GM23338 (cell line): ENCODE data around the gene ADIRF. TPM values are rescaled to one million over a fixed set of nuclear protein-coding genes. Genes with fewer than 3 reads are reported as not detected.

Source experiments
- ATAC-seq: fragments of 200-7000 bp; cut with Tn5 transposase; 3 replicates; pipeline ENCODE4 v1.9.1; 2020
- DNase-seq: peaks from one replicate; pipeline ENCODE4 v3.0.0-alpha.2; 2015; ENCODE audit warnings: low spot score
- H2AFZ ChIP-seq: fragments of 200-600 bp; sonication (generic); 2 replicates; pipeline ENCODE4 v1.8.0; 2016; ENCODE audit warnings: antibody characterized with exemption, mild to moderate bottlenecking, moderate library complexity
- H3F3A ChIP-seq: fragments of 200-600 bp; sonication (generic); replicated peaks from 2 replicates; pipeline ENCODE4 v1.8.0; 2017; ENCODE audit warnings: antibody characterized with exemption, mixed run types, low read depth
- H3K27ac ChIP-seq: fragments of 200-600 bp; sonication (generic); 2 replicates; pipeline ENCODE4 v1.6.1; 2016; ENCODE audit warnings: low read depth
- H3K27me3 ChIP-seq: fragments of 200-600 bp; sonication (generic); 2 replicates; pipeline ENCODE4 v1.8.0; 2016; ENCODE audit warnings: mild to moderate bottlenecking, mixed run types, moderate library complexity; ENCODE audit not compliant: insufficient read depth
- H3K36me3 ChIP-seq: fragments of 200-600 bp; sonication (generic); 2 replicates; pipeline ENCODE4 v1.8.0; 2016; ENCODE audit warnings: mild to moderate bottlenecking; ENCODE audit not compliant: insufficient read depth
- H3K4me1 ChIP-seq: fragments of 200-600 bp; sonication (generic); 2 replicates; pipeline ENCODE4 v1.8.0; 2016; ENCODE audit warnings: mild to moderate bottlenecking, moderate library complexity; ENCODE audit not compliant: insufficient read depth
- H3K4me2 ChIP-seq: fragments of 200-600 bp; sonication (generic); 2 replicates; pipeline ENCODE4 v1.7.1; 2017; ENCODE audit warnings: mixed run types
- H3K4me3 ChIP-seq: fragments of 200-600 bp; sonication (generic); 2 replicates; pipeline ENCODE4 v1.6.1; 2016; ENCODE audit warnings: mixed run types
- H3K79me2 ChIP-seq: fragments of 200-600 bp; sonication (generic); replicated peaks from 2 replicates; pipeline ENCODE4 v1.8.0; 2017; ENCODE audit warnings: mild to moderate bottlenecking; ENCODE audit not compliant: insufficient read depth
- H3K9me2 ChIP-seq: fragments of 200-600 bp; sonication (generic); 2 replicates; pipeline ENCODE4 v1.8.0; 2017; ENCODE audit not compliant: insufficient read depth
- H4K20me1 ChIP-seq: fragments of 200-600 bp; sonication (generic); replicated peaks from 2 replicates; pipeline ENCODE4 v1.8.0; 2017; ENCODE audit warnings: mild to moderate bottlenecking; ENCODE audit not compliant: insufficient read depth
- H3K27ac Mint-ChIP-seq: 2 replicates; pipeline ENCODE4 v1.8.0; 2020; ENCODE audit warnings: inconsistent platforms, mild to moderate bottlenecking, moderate library complexity, mixed read lengths
- H3K27me3 Mint-ChIP-seq: 3 replicates; pipeline ENCODE4 v1.8.0; 2022; ENCODE audit warnings: low read depth, mild to moderate bottlenecking, moderate library complexity, mixed read lengths, inconsistent platforms; ENCODE audit not compliant: insufficient read depth, poor library complexity
- H3K36me3 Mint-ChIP-seq: 3 replicates; pipeline ENCODE4 v1.8.0; 2021; ENCODE audit warnings: low read depth, mild to moderate bottlenecking, inconsistent platforms, moderate library complexity, mixed read lengths
- H3K4me1 Mint-ChIP-seq: 3 replicates; pipeline ENCODE4 v1.8.0; 2020; ENCODE audit warnings: mild to moderate bottlenecking, inconsistent platforms, mixed read lengths
- H3K4me3 Mint-ChIP-seq: 3 replicates; pipeline ENCODE4 v1.8.0; 2021; ENCODE audit warnings: moderate library complexity, mild to moderate bottlenecking, inconsistent platforms, mixed read lengths
- H3K9me3 Mint-ChIP-seq: 3 replicates; pipeline ENCODE4 v1.8.0; 2020; ENCODE audit warnings: moderate library complexity, mild to moderate bottlenecking, inconsistent platforms, mixed read lengths
- CREB1 ChIP-seq: fragments of 250-450 bp; sonication (Bioruptor Pico); IDR thresholded peaks from 2 replicates; pipeline ENCODE4 v1.5.0; 2020; ENCODE audit warnings: low read depth, mild to moderate bottlenecking, moderate library complexity
- EZH2 ChIP-seq: fragments of 200-600 bp; sonication (generic); IDR thresholded peaks from one replicate; pipeline ENCODE4 v1.8.0; 2017; ENCODE audit warnings: antibody characterized with exemption, mild to moderate bottlenecking, low read depth; ENCODE audit not compliant: unreplicated experiment
- EZH2phosphoT487 ChIP-seq: fragments of 200-600 bp; sonication (generic); IDR thresholded peaks from one replicate; pipeline ENCODE4 v1.8.1; 2018; ENCODE audit warnings: antibody characterized with exemption; ENCODE audit not compliant: unreplicated experiment
- POLR2AphosphoS5 ChIP-seq: IDR thresholded peaks from 2 replicates; pipeline ENCODE4 v1.6.1; 2016; ENCODE audit warnings: antibody characterized with exemption, low read depth
- ZNF114 ChIP-seq: fragments of 250-450 bp; sonication (Bioruptor Pico); IDR thresholded peaks from 2 replicates; pipeline ENCODE4 v1.5.0; 2020; ENCODE audit warnings: mild to moderate bottlenecking, moderate library complexity
- polyA plus RNA-seq: library from polyadenylated mRNA; unstranded; fragments of >200 nt; fragmentation: Nextera tagmentation; extraction: Ambion mirVana; gene quantifications from 2 replicates; pipeline ENCODE4 v1.2.1, GENCODE V29; 2016
- total RNA-seq: library from RNA; depleted of rRNA; stranded (reverse); fragments of >200 nt; shearing (Covaris generic); gene quantifications from 2 replicates; pipeline ENCODE4 v1.2.3, GENCODE V29; 2014
- TF ChIP-seq, protein P1 (sequence below): IDR thresholded peaks from 2 replicates; pipeline ENCODE4 v1.6.1; 2016; ENCODE audit warnings: antibody characterized with exemption
- TF ChIP-seq, protein P2 (sequence below), 2 experiments: fragments of 200-600 bp in 1 of 2; sonication (generic) in 1 of 2; conservative IDR thresholded peaks; 2 replicates each; pipeline versions ENCODE4 v1.5.1 to v1.6.1; 2016 to 2017; ENCODE audit warnings: antibody characterized with exemption in 2 of 2, low read depth in 2 of 2, mild to moderate bottlenecking in 2 of 2, moderate library complexity in 1 of 2
- TF ChIP-seq, protein P3 (sequence below): fragments of 250-450 bp; sonication (Bioruptor Pico); IDR thresholded peaks from 2 replicates; pipeline ENCODE4 v1.5.0; 2020; ENCODE audit warnings: mild to moderate bottlenecking, moderate library complexity

Gene ADIRF
- total and polyA plus RNA-seq, 2 experiments from 2014 or later = 1.7 TPM; not detected in 1

DNA sequence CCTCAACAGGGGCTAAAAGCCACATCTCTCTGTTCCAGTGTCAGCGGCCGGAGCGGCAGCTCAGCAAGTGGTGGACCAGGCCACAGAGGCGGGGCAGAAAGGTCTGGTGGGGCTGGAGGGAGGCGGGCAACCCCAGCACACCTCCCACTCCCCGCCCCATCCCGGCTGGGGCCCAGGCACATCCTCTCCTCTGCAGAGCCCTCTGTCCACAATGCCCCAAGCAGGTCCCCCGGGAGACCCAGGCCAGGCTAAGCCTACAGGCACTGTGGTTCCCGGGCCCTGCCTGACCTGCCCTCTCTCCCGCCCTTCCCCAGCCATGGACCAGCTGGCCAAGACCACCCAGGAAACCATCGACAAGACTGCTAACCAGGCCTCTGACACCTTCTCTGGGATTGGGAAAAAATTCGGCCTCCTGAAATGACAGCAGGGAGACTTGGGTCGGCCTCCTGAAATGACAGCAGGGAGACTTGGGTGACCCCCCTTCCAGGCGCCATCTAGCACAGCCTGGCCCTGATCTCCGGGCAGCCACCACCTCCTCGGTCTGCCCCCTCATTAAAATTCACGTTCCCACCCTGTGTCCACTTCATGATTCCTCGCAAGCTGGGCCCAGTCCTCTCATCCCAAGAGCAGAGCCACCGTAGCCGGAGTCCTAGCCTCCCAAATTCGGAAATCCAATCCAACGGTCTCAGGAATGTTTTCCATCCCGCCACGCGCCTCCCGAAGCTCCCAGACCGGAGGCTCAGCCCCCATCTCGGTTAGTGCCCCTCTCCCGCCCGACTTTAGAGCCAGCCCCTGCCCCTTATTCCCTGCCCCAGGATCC, 2.1 kb downstream of the ADIRF start:
- TF ChIP-seq CREB1 (CRISPR knock-in tag) (no peak), POLR2AphosphoS5 (0 out of 2 replicates have a peak, but pooled peaks have one; percentile 23), EZH2 (no peak), ZNF114 (CRISPR knock-in tag) (no peak)
- TF ChIP-seq, protein P1, sequence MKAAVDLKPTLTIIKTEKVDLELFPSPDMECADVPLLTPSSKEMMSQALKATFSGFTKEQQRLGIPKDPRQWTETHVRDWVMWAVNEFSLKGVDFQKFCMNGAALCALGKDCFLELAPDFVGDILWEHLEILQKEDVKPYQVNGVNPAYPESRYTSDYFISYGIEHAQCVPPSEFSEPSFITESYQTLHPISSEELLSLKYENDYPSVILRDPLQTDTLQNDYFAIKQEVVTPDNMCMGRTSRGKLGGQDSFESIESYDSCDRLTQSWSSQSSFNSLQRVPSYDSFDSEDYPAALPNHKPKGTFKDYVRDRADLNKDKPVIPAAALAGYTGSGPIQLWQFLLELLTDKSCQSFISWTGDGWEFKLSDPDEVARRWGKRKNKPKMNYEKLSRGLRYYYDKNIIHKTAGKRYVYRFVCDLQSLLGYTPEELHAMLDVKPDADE = no peak
- H2AFZ ChIP-seq = peak overlapping the region; percentile 91
- H3K4me1 ChIP-seq = peaks cover 33% of the 10 kb centered on the region
- peaks cover 3% of the 10 kb centered on the region; the same call in 1 of the 3 replicates for H3K9me3 Mint-ChIP-seq
- H3K36me3 Mint-ChIP-seq = peaks cover 4% of the 10 kb centered on the region; the same call in 2 of the 3 replicates
- peak overlapping the region; percentile 67 for H3K4me3 ChIP-seq
- H3K27me3 ChIP-seq = peaks cover 68% of the 10 kb centered on the region
- H3K27ac Mint-ChIP-seq = no peak overlapping the region
- peak; percentile 15 for ATAC-seq
- H3K4me1 Mint-ChIP-seq = peaks cover 54% of the 10 kb centered on the region
- H4K20me1 ChIP-seq = no peaks in the 10 kb centered on the region
- peak; percentile 48 for DNase-seq
- peak overlapping the region; percentile 71 for H3K4me3 Mint-ChIP-seq
- peak overlapping the region; percentile 91 for H3K4me2 ChIP-seq
- no peak overlapping the region for H3K27ac ChIP-seq
- H3K79me2 ChIP-seq = no peaks in the 10 kb centered on the region
- H3F3A ChIP-seq = peaks cover 7% of the 10 kb centered on the region; the same call in 1 of the 2 replicates
- H3K9me2 ChIP-seq = no peaks in the 10 kb centered on the region
- peaks cover 52% of the 10 kb centered on the region for H3K27me3 Mint-ChIP-seq
- H3K36me3 ChIP-seq = no peaks in the 10 kb centered on the region

DNA sequence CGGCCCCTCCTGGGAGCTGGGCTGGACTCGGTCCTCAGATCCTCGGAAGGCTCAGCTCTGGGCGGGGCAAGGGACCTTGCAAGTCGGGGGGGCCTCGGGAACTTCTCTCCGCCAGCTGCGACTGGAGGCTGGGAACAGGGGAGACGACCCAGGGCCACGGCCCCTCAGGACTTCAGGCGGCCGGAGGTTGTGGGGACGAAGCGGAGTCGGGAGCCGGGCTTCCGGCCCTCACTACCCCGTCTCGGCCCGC, 2.6 kb downstream of the ADIRF start:
- TF ChIP-seq EZH2phosphoT487 (no peak), EZH2 (no peak)
- TF ChIP-seq, protein P1 = no peak
- TF ChIP-seq, protein P2, sequence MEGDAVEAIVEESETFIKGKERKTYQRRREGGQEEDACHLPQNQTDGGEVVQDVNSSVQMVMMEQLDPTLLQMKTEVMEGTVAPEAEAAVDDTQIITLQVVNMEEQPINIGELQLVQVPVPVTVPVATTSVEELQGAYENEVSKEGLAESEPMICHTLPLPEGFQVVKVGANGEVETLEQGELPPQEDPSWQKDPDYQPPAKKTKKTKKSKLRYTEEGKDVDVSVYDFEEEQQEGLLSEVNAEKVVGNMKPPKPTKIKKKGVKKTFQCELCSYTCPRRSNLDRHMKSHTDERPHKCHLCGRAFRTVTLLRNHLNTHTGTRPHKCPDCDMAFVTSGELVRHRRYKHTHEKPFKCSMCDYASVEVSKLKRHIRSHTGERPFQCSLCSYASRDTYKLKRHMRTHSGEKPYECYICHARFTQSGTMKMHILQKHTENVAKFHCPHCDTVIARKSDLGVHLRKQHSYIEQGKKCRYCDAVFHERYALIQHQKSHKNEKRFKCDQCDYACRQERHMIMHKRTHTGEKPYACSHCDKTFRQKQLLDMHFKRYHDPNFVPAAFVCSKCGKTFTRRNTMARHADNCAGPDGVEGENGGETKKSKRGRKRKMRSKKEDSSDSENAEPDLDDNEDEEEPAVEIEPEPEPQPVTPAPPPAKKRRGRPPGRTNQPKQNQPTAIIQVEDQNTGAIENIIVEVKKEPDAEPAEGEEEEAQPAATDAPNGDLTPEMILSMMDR (conservative IDR thresholded peaks at IDR 0.05; ENCODE audit: low read depth in 2 of 2) = no peak
- TF ChIP-seq, protein P3, sequence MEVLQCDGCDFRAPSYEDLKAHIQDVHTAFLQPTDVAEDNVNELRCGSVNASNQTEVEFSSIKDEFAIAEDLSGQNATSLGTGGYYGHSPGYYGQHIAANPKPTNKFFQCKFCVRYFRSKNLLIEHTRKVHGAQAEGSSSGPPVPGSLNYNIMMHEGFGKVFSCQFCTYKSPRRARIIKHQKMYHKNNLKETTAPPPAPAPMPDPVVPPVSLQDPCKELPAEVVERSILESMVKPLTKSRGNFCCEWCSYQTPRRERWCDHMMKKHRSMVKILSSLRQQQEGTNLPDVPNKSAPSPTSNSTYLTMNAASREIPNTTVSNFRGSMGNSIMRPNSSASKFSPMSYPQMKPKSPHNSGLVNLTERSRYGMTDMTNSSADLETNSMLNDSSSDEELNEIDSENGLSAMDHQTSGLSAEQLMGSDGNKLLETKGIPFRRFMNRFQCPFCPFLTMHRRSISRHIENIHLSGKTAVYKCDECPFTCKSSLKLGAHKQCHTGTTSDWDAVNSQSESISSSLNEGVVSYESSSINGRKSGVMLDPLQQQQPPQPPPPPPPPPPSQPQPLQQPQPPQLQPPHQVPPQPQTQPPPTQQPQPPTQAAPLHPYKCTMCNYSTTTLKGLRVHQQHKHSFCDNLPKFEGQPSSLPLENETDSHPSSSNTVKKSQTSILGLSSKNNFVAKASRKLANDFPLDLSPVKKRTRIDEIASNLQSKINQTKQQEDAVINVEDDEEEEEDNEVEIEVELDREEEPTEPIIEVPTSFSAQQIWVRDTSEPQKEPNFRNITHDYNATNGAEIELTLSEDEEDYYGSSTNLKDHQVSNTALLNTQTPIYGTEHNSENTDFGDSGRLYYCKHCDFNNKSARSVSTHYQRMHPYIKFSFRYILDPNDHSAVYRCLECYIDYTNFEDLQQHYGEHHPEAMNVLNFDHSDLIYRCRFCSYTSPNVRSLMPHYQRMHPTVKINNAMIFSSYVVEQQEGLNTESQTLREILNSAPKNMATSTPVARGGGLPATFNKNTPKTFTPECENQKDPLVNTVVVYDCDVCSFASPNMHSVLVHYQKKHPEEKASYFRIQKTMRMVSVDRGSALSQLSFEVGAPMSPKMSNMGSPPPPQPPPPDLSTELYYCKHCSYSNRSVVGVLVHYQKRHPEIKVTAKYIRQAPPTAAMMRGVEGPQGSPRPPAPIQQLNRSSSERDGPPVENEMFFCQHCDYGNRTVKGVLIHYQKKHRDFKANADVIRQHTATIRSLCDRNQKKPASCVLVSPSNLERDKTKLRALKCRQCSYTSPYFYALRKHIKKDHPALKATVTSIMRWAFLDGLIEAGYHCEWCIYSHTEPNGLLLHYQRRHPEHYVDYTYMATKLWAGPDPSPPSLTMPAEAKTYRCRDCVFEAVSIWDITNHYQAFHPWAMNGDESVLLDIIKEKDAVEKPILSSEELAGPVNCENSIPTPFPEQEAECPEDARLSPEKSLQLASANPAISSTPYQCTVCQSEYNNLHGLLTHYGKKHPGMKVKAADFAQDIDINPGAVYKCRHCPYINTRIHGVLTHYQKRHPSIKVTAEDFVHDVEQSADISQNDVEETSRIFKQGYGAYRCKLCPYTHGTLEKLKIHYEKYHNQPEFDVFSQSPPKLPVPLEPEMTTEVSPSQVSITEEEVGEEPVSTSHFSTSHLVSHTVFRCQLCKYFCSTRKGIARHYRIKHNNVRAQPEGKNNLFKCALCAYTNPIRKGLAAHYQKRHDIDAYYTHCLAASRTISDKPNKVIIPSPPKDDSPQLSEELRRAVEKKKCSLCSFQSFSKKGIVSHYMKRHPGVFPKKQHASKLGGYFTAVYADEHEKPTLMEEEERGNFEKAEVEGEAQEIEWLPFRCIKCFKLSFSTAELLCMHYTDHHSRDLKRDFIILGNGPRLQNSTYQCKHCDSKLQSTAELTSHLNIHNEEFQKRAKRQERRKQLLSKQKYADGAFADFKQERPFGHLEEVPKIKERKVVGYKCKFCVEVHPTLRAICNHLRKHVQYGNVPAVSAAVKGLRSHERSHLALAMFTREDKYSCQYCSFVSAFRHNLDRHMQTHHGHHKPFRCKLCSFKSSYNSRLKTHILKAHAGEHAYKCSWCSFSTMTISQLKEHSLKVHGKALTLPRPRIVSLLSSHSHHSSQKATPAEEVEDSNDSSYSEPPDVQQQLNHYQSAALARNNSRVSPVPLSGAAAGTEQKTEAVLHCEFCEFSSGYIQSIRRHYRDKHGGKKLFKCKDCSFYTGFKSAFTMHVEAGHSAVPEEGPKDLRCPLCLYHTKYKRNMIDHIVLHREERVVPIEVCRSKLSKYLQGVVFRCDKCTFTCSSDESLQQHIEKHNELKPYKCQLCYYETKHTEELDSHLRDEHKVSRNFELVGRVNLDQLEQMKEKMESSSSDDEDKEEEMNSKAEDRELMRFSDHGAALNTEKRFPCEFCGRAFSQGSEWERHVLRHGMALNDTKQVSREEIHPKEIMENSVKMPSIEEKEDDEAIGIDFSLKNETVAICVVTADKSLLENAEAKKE (CRISPR knock-in tag) = no peak
- ATAC-seq (peak; percentile 15), DNase-seq (peak; percentile 76)
- Mint-ChIP-seq H3K4me1 (peaks cover 50% of the 10 kb centered on the region), H3K9me3 (peaks cover 3% of the 10 kb centered on the region; the same call in 1 of the 3 replicates), H3K27ac (no peak overlapping the region), H3K27me3 (peaks cover 48% of the 10 kb centered on the region), H3K36me3 (peaks cover 4% of the 10 kb centered on the region; the same call in 2 of the 3 replicates), H3K4me3 (peak overlapping the region; percentile 71)
- H3K9me2 ChIP-seq = no peaks in the 10 kb centered on the region
- H3K4me1 ChIP-seq = peaks cover 29% of the 10 kb centered on the region
- no peaks in the 10 kb centered on the region for H3K79me2 ChIP-seq
- peaks cover 7% of the 10 kb centered on the region; the same call in 1 of the 2 replicates for H3F3A ChIP-seq
- H2AFZ ChIP-seq = peak overlapping the region; percentile 91
- peaks cover 68% of the 10 kb centered on the region for H3K27me3 ChIP-seq
- H3K4me3 ChIP-seq = peak overlapping the region; percentile 67
- no peaks in the 10 kb centered on the region for H3K36me3 ChIP-seq
- H4K20me1 ChIP-seq = no peaks in the 10 kb centered on the region
- no peak overlapping the region for H3K27ac ChIP-seq
- peak overlapping the region; percentile 91 for H3K4me2 ChIP-seq
